Suprapubic skin (tissue), 4 donors: Measurements from ENCODE around the gene FADS6. TPM values are rescaled to one million over a fixed set of nuclear protein-coding genes. Genes with fewer than 3 reads are reported as not detected.

Source experiments
- DNase-seq, 2 donors: peaks; one replicate each; pipeline ENCODE4 v3.0.0-alpha.2; 2019; ENCODE audit warnings: low spot score in 2 of 2
- H3K27ac ChIP-seq: fragments of 200-600 bp; sonication (generic); one replicate; pipeline ENCODE4 v1.5.1; 2019
- H3K27me3 ChIP-seq: fragments of 200-600 bp; sonication (generic); one replicate; pipeline ENCODE4 v1.5.1; 2019
- H3K36me3 ChIP-seq: fragments of 200-600 bp; sonication (generic); one replicate; pipeline ENCODE4 v1.5.1; 2019
- H3K4me1 ChIP-seq: fragments of 200-600 bp; sonication (generic); one replicate; pipeline ENCODE4 v1.5.1; 2019
- H3K4me3 ChIP-seq: fragments of 200-600 bp; sonication (generic); one replicate; pipeline ENCODE4 v1.5.1; 2019; ENCODE audit warnings: mild to moderate bottlenecking
- H3K9me3 ChIP-seq: fragments of 200-600 bp; sonication (generic); one replicate; pipeline ENCODE4 v1.5.1; 2019
- EP300 ChIP-seq: sonication (generic); formaldehyde crosslinking; IDR thresholded peaks from one replicate; pipeline ENCODE4 v1.6.1; 2017; ENCODE audit warnings: antibody characterized with exemption
- POLR2A ChIP-seq, 2 donors: fragments of 450-650 bp; IDR thresholded peaks; one replicate each; pipeline ENCODE4 v1.6.1; 2017; ENCODE audit warnings: antibody characterized with exemption in 2 of 2, mild to moderate bottlenecking in 2 of 2, moderate library complexity in 2 of 2
- POLR2AphosphoS5 ChIP-seq, 3 donors: sonication (generic); formaldehyde crosslinking; IDR thresholded peaks; one replicate each; pipeline ENCODE4 v1.6.1; 2017; ENCODE audit warnings: antibody characterized with exemption in 3 of 3
- WGBS: methylation state at CpG from one replicate; pipeline ENCODE4 v1.1.5; 2018; 5-methylcytosine and 5-hydroxymethylcytosine counted together
- total RNA-seq, 4 donors: library from RNA; depleted of rRNA; stranded (reverse); fragments of >200 nt; gene quantifications; one replicate each; pipeline ENCODE4 v1.1.0, GENCODE V29; 2016
- TF ChIP-seq, protein P1 (sequence below), 2 donors: fragments of 200-600 bp in 1 of 2; fragments of 450-650 bp in 1 of 2; sonication (generic) in 1 of 2; IDR thresholded peaks; one replicate each; pipeline ENCODE4 v1.5.1; 2016 to 2019; ENCODE audit warnings: antibody characterized with exemption in 2 of 2, mild to moderate bottlenecking in 1 of 2, moderate library complexity in 1 of 2

Gene FADS6
- total RNA-seq, 4 donors from 2014 or later, result 4.9 to 11.6 (median 8.1) TPM

- no peak overlapping the region for H3K4me3 ChIP-seq
- H3K36me3 ChIP-seq, result no peaks in the 10 kb centered on the region
- no peaks in the 10 kb centered on the region for H3K9me3 ChIP-seq
- peaks cover 36% of the 10 kb centered on the region for H3K4me1 ChIP-seq
- WGBS, result 51% methylated on average over 4 of the region's 4 CpGs
- no peak overlapping the region for H3K27ac ChIP-seq
- DNase-seq, result no peak
- peaks cover 98% of the 10 kb centered on the region for H3K27me3 ChIP-seq
- no peak for TF ChIP-seq POLR2AphosphoS5 (IDR thresholded peaks at IDR 0.05)
- TF ChIP-seq, protein P1, sequence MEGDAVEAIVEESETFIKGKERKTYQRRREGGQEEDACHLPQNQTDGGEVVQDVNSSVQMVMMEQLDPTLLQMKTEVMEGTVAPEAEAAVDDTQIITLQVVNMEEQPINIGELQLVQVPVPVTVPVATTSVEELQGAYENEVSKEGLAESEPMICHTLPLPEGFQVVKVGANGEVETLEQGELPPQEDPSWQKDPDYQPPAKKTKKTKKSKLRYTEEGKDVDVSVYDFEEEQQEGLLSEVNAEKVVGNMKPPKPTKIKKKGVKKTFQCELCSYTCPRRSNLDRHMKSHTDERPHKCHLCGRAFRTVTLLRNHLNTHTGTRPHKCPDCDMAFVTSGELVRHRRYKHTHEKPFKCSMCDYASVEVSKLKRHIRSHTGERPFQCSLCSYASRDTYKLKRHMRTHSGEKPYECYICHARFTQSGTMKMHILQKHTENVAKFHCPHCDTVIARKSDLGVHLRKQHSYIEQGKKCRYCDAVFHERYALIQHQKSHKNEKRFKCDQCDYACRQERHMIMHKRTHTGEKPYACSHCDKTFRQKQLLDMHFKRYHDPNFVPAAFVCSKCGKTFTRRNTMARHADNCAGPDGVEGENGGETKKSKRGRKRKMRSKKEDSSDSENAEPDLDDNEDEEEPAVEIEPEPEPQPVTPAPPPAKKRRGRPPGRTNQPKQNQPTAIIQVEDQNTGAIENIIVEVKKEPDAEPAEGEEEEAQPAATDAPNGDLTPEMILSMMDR (IDR thresholded peaks at IDR 0.05), result no peak
- no peak for TF ChIP-seq EP300
- no peak for TF ChIP-seq POLR2A (IDR thresholded peaks at IDR 0.05)
These were observed 36.2 kb downstream of the FADS6 start for GRCh38 chr17:74857191-74857590.

DNA sequence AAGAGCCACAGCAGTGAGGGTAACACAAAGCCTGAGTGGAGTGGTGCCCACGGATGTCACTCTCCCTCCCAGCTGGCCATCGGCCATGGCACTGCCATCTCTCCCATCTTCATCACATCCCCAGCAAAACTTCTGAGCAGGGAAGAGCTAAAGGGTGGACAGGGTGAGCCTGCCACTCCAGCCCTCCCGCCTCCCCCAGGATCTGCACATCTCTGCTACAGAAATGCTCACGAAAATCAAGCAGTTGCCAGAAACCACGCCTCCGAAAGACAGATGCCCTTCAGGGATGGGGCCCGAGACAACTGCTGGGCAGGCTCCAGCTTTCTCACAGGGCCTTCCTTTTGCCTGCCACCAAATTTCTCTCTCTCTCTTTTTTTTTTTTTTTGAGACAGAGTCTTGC lies 37.3 kb downstream of the FADS6 start:
- Histone ChIP-seq H3K4me3 (no peak overlapping the region), H3K27ac (no peak overlapping the region), H3K36me3 (no peaks in the 10 kb centered on the region), H3K27me3 (peaks cover 98% of the 10 kb centered on the region), H3K4me1 (peaks cover 31% of the 10 kb centered on the region), H3K9me3 (no peaks in the 10 kb centered on the region)
- 43% methylated on average over 7 of the region's 7 CpGs for WGBS
- DNase-seq, result no peak
- TF ChIP-seq POLR2AphosphoS5 (IDR thresholded peaks at IDR 0.05), result no peak
- TF ChIP-seq, protein P1 (IDR thresholded peaks at IDR 0.05), result no peak
- TF ChIP-seq POLR2A (IDR thresholded peaks at IDR 0.05), result no peak

DNA sequence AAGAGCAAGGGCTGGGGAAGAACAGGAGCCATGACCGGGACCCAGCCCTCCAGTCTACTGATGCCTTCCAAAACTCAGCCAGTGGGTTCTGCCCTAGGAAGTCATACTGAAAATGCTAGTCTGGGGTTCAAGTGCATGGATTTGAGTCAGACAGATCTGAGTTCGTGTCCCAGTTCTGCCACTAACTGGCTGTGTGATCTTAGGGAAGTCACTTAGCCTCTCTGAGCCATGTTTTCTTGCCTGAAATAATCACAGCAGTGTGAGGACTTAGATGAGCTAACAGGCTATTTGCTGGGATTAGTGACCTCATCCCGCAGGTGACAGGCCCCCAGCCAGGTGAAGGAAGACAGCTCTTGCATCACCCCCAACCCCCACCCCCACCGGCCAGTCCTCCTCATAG lies 38.1 kb downstream of the FADS6 start:
- Histone ChIP-seq H3K4me1 (peaks cover 23% of the 10 kb centered on the region), H3K27ac (no peak overlapping the region), H3K27me3 (peaks cover 98% of the 10 kb centered on the region), H3K36me3 (no peaks in the 10 kb centered on the region), H3K4me3 (no peak overlapping the region), H3K9me3 (no peaks in the 10 kb centered on the region)
- TF ChIP-seq EP300, result no peak
- TF ChIP-seq POLR2A (IDR thresholded peaks at IDR 0.05), result no peak
- TF ChIP-seq POLR2AphosphoS5 (IDR thresholded peaks at IDR 0.05), result no peak
- TF ChIP-seq, protein P1 (IDR thresholded peaks at IDR 0.05), result no peak
- 84% methylated on average over 4 of the region's 4 CpGs for WGBS
- no peak for DNase-seq

DNA sequence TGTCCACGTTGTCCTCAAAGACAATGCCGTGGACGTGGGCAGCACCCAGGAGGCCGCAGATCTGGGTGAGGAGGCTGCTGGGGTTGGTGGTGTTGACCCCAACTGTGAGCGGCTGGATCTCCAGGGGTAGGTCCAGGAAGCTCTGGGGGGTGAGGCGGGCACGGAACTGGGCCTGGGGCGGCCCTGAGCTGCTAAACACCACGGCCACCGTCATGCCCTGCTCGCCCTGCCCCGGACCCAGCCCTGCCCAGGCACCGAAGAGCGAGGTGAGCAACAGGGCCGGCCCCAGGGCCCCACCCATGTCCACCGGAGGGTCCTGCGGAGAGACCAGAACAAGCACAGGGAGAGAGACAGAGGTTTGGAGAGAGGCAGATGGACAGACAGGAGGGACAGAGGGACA lies 38.6 kb downstream of the FADS6 start:
- no peak overlapping the region for H3K27ac ChIP-seq
- no peaks in the 10 kb centered on the region for H3K36me3 ChIP-seq
- peaks cover 17% of the 10 kb centered on the region for H3K4me1 ChIP-seq
- no peak for DNase-seq
- 78% methylated on average over 15 of the region's 17 CpGs for WGBS
- peaks cover 98% of the 10 kb centered on the region for H3K27me3 ChIP-seq
- H3K4me3 ChIP-seq, result no peak overlapping the region
- TF ChIP-seq POLR2AphosphoS5 (IDR thresholded peaks at IDR 0.05) (no peak), EP300 (no peak), POLR2A (IDR thresholded peaks at IDR 0.05) (no peak)
- TF ChIP-seq, protein P1 (IDR thresholded peaks at IDR 0.05), result no peak
- H3K9me3 ChIP-seq, result no peaks in the 10 kb centered on the region

GRCh38 chr17:74853669-74854068 lies 39.8 kb downstream of the FADS6 start:
- H3K4me1 ChIP-seq, result peaks cover 12% of the 10 kb centered on the region
- no peak overlapping the region for H3K4me3 ChIP-seq
- peaks cover 92% of the 10 kb centered on the region for H3K27me3 ChIP-seq
- 82% methylated on average over 8 of the region's 8 CpGs for WGBS
- no peak for DNase-seq
- H3K27ac ChIP-seq, result no peak overlapping the region
- H3K36me3 ChIP-seq, result no peaks in the 10 kb centered on the region
- no peak for TF ChIP-seq EP300
- TF ChIP-seq POLR2A (IDR thresholded peaks at IDR 0.05), result no peak
- TF ChIP-seq, protein P1 (IDR thresholded peaks at IDR 0.05), result no peak
- TF ChIP-seq POLR2AphosphoS5 (IDR thresholded peaks at IDR 0.05), result no peak
- H3K9me3 ChIP-seq, result no peaks in the 10 kb centered on the region
